Neural cell (in vitro differentiated cells): ENCODE measurements around the gene GRIA1.

Experiments
- EP300 ChIP-seq: fragments of 450-650 bp; conservative IDR thresholded peaks from 2 replicates; pipeline ENCODE4 v1.6.1; 2014; ENCODE audit warnings: antibody characterized with exemption, mild to moderate bottlenecking, moderate library complexity; ENCODE audit not compliant: poor library complexity, severe bottlenecking
- EZH2 ChIP-seq: fragments of 200-600, 300-800 bp; shearing (Covaris generic), sonication (generic); IDR thresholded peaks from 2 replicates; pipeline ENCODE4 v1.6.1; 2014; ENCODE audit warnings: antibody characterized with exemption, low read length, borderline replicate concordance, mild to moderate bottlenecking; ENCODE audit not compliant: insufficient read depth, poor library complexity, severe bottlenecking
- MXI1 ChIP-seq: fragments of 450-650 bp; conservative IDR thresholded peaks from 2 replicates; pipeline ENCODE4 v1.6.1; 2014; ENCODE audit warnings: antibody characterized with exemption, mild to moderate bottlenecking; ENCODE audit not compliant: poor library complexity, severe bottlenecking
- POLR2AphosphoS5 ChIP-seq: IDR thresholded peaks from 2 replicates; pipeline ENCODE4 v1.6.1; 2012
- RAD21 ChIP-seq: fragments of 450-650 bp; conservative IDR thresholded peaks from 2 replicates; pipeline ENCODE4 v1.6.1; 2014; ENCODE audit warnings: antibody characterized with exemption, mild to moderate bottlenecking, moderate library complexity
- TF ChIP-seq, protein P1 (sequence below): fragments of 450-650 bp; IDR thresholded peaks from 2 replicates; pipeline ENCODE4 v1.5.1; 2014; ENCODE audit warnings: antibody characterized with exemption, mild to moderate bottlenecking, moderate library complexity; ENCODE audit not compliant: poor library complexity, severe bottlenecking
- TF ChIP-seq, protein P2 (sequence below): IDR thresholded peaks from 2 replicates; pipeline ENCODE4 v1.6.1; 2012; ENCODE audit warnings: borderline replicate concordance

- TF ChIP-seq, protein P1, sequence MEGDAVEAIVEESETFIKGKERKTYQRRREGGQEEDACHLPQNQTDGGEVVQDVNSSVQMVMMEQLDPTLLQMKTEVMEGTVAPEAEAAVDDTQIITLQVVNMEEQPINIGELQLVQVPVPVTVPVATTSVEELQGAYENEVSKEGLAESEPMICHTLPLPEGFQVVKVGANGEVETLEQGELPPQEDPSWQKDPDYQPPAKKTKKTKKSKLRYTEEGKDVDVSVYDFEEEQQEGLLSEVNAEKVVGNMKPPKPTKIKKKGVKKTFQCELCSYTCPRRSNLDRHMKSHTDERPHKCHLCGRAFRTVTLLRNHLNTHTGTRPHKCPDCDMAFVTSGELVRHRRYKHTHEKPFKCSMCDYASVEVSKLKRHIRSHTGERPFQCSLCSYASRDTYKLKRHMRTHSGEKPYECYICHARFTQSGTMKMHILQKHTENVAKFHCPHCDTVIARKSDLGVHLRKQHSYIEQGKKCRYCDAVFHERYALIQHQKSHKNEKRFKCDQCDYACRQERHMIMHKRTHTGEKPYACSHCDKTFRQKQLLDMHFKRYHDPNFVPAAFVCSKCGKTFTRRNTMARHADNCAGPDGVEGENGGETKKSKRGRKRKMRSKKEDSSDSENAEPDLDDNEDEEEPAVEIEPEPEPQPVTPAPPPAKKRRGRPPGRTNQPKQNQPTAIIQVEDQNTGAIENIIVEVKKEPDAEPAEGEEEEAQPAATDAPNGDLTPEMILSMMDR = no peak
- TF ChIP-seq, protein P2, sequence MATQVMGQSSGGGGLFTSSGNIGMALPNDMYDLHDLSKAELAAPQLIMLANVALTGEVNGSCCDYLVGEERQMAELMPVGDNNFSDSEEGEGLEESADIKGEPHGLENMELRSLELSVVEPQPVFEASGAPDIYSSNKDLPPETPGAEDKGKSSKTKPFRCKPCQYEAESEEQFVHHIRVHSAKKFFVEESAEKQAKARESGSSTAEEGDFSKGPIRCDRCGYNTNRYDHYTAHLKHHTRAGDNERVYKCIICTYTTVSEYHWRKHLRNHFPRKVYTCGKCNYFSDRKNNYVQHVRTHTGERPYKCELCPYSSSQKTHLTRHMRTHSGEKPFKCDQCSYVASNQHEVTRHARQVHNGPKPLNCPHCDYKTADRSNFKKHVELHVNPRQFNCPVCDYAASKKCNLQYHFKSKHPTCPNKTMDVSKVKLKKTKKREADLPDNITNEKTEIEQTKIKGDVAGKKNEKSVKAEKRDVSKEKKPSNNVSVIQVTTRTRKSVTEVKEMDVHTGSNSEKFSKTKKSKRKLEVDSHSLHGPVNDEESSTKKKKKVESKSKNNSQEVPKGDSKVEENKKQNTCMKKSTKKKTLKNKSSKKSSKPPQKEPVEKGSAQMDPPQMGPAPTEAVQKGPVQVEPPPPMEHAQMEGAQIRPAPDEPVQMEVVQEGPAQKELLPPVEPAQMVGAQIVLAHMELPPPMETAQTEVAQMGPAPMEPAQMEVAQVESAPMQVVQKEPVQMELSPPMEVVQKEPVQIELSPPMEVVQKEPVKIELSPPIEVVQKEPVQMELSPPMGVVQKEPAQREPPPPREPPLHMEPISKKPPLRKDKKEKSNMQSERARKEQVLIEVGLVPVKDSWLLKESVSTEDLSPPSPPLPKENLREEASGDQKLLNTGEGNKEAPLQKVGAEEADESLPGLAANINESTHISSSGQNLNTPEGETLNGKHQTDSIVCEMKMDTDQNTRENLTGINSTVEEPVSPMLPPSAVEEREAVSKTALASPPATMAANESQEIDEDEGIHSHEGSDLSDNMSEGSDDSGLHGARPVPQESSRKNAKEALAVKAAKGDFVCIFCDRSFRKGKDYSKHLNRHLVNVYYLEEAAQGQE = no peak
- no peak for TF ChIP-seq EZH2
- no peak for TF ChIP-seq EP300
- TF ChIP-seq MXI1 = no peak
- TF ChIP-seq POLR2AphosphoS5 = no peak
- no peak for TF ChIP-seq RAD21
These were observed 46.7 kb downstream of the GRIA1 start for GRCh38 chr5:153537207-153537606.
